Stimulated activated CD4-positive, alpha-beta T cell treated with anti-CD3 and anti-CD28 coated beads, Interleukin-15, amount 100 ng/mL, for 48 hours (primary cell): Measurements from ENCODE around the gene CAPN5.
A peak's percentile ranks its signal among the peaks of the same experiment; 100 is the strongest.

Source experiments
- DNase-seq, 2 donors: peaks; one replicate each; pipeline ENCODE4 v3.0.0-alpha.2; 2020; ENCODE audit warnings: low read depth in 2 of 2

CAPN5 gene

DNA sequence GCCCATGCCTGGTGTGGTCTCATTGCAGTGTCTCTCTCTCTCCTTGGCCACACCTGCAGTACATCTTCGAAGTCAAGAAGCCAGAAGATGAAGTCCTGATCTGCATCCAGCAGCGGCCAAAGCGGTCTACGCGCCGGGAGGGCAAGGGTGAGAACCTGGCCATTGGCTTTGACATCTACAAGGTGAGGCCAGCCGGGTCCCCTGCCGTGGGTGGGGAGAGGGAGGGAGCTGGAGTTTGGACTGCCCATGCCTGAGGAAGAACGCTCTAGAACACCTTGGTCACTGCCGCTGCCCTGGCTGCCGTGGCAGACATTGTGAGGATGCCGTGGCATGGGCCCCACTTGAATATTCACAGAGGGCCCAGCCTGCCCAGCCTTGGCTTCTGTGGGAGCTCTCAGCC is 52.2 kb downstream of the CAPN5 start:
- no peak for DNase-seq

DNA sequence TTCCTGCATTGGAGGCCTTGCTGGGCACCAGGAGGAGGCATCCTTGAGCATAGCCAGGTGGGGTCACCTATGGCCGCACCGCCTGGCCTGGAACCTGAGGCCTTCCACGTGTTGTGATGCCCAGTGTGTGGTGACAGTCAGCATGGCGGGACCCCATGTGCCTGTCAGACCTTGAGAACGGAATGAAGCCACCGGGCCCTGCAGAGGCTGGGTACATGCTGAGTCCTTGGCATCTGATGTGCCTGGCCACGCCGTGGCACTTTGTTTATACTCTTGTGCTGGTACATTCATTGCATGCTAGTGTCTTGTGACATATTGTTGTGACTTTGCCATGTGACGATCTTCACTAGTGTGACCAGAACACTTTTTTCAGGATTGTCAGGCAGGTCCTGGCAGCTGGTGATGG is 52.8 kb downstream of the CAPN5 start:
- DNase-seq: no peak

DNA sequence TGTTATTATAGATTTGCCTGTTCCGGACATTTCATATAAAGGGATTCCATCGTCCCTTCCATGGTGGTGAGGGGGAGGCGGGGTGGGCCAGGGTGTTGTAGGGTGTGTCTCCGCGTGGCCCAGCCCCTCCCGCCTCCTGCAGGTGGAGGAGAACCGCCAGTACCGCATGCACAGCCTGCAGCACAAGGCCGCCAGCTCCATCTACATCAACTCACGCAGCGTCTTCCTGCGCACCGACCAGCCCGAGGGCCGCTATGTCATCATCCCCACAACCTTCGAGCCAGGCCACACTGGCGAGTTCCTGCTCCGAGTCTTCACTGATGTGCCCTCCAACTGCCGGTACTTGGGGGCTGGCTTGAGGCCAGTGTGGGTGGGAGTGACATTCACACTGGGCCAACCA is 53.8 kb downstream of the CAPN5 start:
- DNase-seq: no peak

DNA sequence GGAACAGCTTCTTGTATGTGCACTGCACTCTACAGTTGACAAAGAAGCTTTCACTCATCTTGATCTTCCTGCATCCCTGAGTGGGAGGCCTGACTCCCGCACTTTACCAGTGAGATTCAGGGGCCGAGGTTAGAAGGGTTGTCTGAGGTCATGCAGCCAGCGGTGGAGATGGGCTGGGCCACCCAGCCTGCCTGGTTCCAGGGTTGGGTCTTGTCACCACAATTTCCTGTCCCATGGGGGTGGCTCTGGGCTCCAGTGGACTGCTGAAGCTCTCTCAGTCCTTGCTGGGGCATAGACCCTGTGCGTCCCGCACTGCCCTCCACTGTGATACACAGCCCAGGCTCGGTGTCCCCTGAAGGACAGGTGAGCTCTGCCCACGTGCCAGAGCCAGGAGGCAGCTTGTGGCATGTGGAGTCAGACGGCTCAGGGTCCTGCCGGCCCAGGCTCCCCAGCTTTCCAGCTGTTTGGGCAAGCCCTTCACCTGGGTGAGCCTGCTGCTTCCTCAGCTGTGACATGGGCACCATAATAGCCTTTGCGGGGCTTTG is 54.4 kb downstream of the CAPN5 start:
- no peak for DNase-seq

DNA sequence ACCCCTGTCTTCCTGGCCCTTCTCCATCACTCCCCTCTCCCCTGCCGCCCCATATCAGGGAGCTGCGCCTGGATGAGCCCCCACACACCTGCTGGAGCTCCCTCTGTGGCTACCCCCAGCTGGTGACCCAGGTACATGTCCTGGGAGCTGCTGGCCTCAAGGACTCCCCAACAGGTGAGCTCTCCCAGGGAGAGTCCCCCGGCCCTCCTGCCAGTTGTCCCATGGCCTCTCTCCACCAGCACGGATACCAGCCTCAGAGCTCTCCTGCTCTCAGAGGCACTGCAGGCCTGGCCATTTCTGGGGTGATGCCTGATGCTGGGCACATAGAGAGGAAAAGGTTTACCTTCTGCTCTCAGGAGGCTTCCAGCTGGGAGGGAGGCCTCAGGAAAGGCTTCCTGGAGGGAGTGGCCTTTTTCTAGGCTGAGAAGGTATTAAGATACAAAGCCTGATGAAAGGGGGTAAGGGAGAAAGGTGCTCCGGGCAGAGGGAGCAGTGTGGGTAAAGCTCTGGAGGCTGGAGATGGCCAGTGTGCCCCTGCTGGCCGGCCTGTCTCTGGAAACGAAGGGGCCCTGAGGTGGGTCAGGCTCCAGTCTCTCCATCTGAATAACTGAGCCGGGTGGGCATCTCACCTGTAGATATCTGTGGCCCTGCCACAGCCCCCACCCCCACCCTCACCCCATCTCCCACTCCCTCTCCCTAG is 55.3 kb downstream of the CAPN5 start:
- no peak for DNase-seq

DNA sequence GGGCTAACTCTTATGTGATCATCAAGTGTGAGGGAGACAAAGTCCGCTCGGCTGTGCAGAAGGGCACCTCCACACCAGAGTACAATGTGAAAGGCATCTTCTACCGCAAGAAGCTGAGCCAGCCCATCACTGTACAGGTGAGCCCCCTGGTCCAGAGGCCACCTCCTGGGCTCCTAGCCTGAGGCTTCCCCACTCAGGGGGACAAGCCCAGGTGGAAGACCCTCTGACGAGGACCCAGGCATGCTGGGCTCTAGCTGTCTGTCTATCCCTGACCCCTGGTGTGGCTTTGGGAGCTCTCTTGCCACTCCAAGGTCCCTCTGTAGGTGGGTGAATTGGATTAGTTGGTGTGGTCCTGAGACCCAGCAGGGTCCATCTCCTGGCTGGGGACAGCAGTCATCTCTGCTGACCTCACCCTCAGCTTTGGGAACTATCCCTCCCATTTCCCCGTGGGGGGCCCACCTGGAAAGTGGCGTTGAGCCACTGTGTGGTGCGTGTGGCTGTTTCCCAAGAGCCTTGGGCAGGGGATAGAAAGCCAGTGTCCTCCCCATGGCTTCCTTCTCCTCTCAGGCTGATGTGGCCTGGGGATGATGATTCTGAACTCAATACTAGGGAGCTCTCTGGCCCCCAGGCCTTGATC is 55.9 kb downstream of the CAPN5 start:
- DNase-seq: no peak

DNA sequence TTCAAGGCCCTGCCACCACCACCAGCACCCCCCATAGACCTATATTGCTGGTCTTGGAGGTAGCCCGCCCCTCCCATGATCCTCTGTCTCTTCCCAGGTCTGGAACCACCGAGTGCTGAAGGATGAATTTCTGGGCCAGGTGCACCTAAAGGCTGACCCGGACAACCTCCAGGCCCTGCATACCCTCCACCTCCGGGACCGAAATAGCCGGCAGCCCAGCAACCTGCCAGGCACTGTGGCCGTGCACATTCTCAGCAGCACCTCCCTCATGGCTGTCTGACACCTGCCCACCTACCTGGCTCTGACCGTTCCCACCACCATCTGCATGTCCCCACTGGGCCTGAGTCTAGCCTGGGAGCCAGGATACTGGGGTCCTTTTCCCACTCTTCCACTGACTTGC is 56.8 kb downstream of the CAPN5 start:
- no peak for DNase-seq

DNA sequence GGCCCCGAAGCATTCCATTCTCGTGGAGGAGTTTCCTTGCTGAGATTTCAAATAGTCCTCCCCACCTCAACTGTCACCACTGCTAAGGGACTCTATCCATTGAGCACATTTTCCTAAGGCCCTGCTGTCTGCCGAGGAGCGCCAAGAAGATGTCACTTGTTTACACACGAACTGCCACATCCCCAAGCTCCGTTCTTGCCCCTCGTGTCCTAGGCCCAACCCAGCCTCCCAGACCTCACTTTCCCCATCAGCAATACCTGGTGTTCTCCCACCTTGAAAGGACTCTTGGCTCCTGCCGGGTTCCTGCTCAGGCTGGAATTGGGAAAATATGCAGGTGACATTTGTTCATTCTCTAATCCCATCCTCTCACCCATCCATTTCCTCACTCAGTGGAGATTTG is 57.3 kb downstream of the CAPN5 start:
- DNase-seq: no peak

DNA sequence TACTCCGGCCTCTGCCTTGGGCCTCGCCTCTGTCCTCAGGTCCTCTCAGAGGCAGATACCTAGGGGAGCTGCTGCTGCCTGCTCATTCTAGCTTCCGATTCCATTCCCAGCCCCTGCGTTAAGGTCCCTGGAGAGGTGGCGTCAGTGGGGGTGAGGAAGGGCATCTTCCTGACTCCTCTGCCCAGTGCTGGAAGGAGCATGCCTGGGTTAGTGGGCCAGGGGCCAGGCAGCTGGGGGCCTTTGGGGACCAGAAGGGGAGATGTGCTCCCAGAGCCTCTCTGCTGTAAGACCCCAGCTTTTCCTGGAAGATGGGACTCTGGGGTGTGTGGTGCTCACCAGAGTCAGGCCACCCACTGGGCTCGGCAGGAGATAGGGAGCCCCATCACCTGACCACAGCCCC is 57.7 kb downstream of the CAPN5 start:
- no peak for DNase-seq

DNA sequence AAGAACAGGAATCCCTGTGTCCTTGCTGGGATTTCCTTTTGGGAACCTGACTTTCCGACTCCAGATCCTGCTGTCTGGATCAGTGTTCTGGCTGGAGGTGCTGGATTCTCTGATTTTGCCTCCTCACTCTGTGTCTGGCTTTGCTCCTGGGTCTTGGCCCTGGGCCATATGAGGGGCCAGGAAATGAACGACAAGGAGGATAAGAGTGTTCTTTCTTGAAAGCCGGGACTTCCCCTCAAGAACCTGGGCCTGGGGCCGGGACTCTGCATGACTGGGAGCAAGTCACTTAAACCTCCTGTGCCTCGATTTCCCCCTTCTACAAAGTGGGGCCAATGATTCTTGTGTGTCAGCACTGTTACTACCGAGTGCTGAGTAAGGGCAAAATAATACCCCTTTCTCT is 58.4 kb downstream of the CAPN5 start:
- no peak for DNase-seq

DNA sequence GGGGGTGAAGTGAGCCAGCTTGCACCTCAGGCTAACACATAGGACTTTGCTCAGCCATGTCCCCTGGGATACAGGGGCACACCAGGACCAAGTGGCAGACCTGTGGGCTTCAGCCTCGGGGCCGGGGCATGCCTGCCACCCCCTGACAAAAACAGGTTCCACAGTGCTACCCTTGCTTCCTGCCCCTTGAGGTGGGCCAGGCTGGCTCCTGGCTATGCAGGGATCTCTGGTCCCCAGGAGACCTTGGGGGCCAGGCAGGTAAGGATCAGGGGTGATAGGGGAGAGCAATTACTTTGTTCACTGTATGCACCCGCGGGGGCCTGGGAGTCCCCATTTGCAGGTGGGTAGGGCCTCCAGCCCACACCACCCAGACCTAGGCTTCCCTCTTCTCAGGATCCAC is 58.9 kb downstream of the CAPN5 start:
- no peak for DNase-seq

DNA sequence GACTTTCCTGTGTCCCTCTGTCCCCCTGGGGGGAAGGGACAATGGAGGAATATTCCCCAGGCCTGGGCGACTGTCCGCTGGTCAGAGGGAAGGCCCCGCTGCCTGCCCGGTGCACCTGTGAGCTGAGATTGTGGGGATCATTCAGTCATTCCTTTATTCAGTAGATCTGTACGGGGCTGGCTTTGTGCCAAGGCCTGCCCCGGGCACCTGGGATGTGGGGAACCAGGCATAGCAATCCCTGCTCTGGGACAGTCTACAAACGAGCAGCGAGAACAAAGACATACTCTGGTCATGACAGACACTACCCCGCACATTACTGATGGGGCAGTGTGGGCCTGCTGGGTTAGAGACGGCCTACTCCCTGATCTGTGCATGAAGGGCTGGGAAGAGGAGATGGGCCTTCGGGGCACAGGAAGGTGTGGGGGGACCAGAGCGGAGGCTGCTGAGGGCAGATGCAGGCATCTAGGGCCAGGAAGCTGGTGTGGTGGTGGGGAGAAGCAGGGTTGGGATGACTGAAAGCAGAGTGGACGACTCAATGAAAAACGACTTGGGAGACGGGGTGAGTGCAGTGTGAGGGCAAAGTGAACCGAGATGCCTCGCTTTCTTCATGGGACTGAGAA is 59.5 kb downstream of the CAPN5 start:
- no peak for DNase-seq

DNA sequence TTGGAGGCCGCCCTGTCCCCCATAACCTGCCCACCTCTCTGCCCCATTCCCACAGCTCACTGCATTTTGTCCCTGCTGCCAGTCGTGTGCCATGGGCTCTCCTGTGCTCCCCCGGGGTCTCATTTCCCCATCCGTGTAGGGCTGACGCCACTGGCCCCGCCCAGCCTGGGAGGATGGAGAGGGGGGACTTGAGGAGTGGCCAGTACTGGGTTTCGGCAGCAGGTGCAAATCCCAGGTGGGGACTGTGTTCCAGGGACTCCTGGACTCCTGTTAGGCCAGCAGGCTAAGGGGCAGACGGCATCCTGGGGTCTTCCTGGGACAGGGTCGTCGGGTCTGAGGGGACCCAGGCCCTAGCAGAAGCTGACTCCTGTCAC is 60.1 kb downstream of the CAPN5 start:
- no peak for DNase-seq

DNA sequence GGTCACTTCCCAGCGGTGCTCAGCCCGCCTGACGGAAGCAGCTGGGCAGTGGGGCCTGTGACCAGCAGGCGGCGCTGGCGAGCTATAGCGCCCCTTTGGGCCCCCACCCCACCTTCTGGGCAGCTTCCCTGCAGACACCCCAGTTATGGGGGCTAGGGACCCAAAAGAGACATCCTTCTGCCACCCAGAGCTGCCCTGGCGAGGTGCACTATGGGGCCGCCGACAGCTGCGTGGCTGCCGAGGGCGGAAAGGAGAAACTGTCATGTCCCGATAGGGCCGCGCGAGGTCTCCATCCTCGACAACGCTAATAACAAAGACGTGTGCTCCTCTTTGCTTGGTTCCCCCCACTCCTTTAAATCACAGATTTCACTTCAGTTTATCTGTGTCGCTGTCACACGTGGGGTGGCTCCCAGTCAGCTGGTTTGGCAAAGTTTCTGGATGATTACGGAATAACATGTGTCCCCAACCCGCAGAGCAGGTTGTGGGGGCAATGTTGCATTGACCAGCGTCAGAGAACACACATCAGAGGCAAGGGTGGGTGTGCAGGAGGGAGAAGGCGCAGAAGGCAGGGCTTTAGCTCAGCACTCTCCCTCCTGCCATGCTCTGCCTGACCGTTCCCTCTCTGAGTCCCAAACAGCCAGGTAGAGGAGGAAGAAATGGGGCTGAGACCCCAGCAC is 60.6 kb downstream of the CAPN5 start:
- peak; percentile 13 to 47 for DNase-seq

DNA sequence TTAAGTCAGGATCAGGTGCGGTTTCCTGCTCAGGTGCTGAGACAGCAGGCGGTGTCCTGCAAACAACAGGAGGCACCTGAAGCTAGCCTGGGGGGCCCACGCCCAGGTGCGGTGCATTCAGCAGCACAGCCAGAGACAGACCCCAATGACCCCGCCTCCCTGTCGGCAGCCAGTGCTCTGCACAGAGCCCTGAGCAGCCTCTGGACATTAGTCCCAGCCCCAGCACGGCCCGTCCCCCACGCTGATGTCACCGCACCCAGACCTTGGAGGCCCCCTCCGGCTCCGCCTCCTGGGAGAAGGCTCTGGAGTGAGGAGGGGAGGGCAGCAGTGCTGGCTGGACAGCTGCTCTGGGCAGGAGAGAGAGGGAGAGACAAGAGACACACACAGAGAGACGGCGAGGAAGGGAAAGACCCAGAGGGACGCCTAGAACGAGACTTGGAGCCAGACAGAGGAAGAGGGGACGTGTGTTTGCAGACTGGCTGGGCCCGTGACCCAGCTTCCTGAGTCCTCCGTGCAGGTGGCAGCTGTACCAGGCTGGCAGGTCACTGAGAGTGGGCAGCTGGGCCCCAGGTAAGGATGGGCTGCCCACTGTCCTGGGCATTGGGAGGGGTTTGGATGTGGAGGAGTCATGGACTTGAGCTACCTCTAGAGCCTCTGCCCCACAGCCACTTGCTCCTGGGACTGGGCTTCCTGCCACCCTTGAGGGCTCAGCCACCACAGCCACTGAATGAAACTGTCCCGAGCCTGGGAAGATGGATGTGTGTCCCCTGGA is 61.3 kb downstream of the CAPN5 start, which contains the start of gene MYO7A:
TSS of gene MYO7A (plus strand) at position 327 of the 772 bp plus-strand sequence. CDS start 2,389 bp downstream, outside the sequence.
- no peak for DNase-seq

DNA sequence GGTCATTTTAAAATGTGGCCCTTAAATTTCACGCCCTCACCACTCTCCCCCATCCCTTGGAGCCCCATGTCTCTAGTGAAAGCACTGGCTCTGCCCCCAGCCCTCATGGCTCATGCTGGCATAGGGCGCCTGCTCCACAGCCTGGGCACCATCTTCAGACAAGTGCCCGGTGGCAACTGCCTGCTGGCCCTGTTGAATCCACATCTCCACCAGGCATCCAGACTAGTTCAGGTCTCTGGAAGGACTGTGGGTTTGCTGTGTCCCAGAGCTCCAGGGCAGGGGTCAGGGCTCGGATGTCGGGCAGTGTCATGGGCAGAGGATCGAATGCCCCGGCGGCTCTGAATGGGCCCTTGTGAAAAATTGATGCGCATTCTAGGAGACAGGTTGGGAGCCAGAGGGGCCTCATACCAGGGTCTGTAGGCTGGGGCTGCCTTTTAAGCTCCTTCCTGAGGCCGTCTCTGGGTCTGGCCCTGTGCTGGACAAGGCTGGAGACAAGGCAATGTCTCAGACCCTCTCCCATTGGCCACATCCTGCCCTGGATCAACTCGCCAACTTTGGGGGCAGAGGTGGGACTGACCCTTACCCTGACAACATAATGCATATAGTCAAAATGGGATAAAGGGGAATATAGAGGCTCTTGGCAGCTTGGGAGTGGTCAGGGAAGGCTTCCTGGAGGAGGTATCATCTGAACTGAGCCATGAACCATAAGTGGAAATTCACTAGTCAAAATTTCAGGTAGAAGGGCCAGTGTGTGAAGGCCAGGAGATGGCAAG is 62.5 kb downstream of the CAPN5 start:
- DNase-seq: no peak

DNA sequence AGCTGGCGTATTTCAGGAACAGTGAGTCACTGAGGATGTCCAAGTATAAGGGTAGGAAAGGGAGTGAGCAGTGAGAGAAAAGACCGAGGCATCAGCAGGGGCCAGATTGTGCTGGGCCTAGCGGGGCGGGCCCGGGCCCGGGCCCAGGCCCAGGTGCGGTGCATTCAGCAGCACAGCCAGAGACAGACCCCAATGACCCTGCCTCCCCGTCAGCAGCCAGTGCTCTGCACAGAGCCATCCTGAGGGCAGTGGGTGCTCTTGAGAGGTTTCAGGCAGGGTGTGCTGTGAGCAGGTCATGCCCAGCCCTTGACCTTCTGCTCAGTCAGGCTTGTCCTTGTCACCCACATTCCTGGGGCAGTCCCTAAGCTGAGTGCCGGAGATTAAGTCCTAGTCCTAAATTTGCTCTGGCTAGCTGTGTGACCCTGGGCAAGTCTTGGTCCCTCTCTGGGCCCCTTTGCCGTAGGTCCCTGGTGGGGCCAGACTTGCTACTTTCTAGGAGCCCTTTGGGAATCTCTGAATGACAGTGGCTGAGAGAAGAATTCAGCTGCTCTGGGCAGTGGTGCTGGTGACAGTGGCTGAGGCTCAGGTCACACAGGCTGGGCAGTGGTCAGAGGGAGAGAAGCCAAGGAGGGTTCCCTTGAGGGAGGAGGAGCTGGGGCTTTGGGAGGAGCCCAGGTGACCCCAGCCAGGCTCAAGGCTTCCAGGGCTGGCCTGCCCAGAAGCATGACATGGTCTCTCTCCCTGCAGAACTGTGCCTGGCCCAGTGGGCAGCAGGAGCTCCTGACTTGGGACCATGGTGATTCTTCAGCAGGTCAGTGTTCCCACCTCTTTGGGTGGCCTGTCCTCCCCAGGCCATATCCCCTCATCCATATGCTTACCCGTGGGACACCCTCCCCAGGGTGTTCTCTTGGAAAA is 63.3 kb downstream of the CAPN5 start:
- no peak for DNase-seq

DNA sequence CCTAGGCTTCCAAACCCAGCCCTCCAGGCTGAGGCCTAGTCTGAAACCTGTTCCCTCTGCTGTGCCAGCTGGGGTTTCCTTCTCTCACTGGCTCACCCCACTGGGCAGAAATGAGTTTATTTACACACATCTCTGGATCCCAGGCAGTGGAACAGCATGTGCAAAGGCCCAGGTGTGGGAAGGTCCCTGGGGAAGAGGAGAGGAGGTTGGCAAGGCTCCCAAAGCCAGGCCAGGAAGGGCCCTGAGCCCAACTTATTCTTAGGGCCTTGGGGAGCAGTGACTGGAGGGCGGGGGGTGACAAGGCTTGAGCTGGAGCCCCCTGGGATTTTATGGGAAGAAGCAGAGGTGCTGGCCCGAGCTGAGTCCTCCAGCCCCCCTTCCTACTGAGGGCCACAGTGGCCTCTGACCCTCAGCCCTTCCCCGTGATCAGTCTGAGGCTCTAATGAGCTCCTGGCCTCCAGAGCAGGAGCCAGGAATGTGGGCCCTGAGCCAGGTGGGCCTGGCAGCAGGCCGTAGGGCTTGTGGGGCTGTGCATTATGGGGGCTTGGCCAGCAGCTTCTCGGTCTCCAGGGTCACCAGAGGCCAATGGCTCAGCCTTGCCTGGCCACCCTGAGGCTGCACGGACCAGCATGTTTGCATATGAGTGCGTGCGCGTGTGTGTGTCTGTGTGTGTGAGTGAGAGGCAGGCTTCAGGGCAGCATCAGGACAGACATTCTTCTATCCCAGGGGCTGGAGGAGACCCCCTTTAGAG is 64.2 kb downstream of the CAPN5 start:
- no peak for DNase-seq

DNA sequence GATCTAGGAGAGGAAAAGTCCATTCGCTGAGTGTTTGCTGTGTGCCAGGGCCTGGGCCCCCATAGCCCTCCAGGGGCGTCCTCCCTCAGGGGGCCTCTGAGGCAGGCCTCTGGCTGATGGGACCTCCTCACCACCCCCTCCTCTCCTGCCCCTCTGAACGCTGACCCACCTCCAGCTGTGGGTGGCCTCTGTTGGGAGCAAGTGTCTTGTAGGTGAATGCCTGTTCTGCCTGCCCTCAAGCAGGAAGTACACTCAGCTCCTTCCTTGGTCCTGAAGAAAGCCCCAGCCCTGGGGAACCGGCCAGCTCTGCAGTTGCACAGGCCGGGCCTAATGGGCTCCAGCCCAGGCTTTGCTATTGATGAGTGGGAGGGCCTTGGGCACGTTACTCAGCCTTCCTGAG is 64.8 kb downstream of the CAPN5 start:
- DNase-seq: no peak
